ENCODE measurements around the gene OBSCN. TPM values are rescaled to one million over a fixed set of nuclear protein-coding genes. Genes with fewer than 3 reads are reported as not detected.

The OBSCN gene
- total RNA-seq, 1 donor from 2014 or later = 17.5 TPM

DNA sequence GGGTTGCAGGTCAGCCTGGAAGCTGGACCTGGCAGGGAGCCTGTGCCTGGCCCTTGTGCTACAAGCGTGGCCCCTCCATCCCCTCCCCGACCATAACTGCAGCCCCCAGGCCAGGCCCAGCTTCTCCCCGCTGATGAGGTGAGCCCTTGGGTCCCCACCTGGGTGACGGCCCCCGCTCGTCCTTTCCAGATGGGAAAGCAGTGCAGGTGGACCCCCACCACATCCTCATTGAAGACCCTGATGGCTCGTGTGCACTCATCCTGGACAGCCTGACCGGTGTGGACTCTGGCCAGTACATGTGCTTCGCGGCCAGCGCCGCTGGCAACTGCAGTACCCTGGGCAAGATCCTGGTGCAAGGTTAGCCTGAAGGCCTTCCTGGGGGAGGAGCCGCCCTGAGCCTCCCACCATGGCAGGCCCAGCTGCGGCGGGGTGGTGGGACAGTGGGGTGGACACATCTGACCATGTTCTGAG, 141.9 kb downstream of the OBSCN start:
- Mint-ChIP-seq H3K4me1 (ENCODE audit: low read depth, unreplicated experiment) (no peaks in the 10 kb centered on the region), H3K4me3 (ENCODE audit: unreplicated experiment) (no peak overlapping the region), H3K27me3 (ENCODE audit: low read depth, unreplicated experiment) (peaks cover 28% of the 10 kb centered on the region), H3K27ac (ENCODE audit: unreplicated experiment) (no peak overlapping the region), H3K36me3 (ENCODE audit: low read depth, unreplicated experiment) (peaks cover 9% of the 10 kb centered on the region), H3K9me3 (ENCODE audit: unreplicated experiment) (peaks cover 2% of the 10 kb centered on the region)
- FAIRE-seq = no peak
- Histone ChIP-seq H3K79me2 (ENCODE audit: insufficient read depth, low read length) (no peaks in the 10 kb centered on the region), H2AFZ (ENCODE audit: low read depth, low read length) (no peak overlapping the region), H4K20me1 (ENCODE audit: insufficient read depth, low read length) (no peaks in the 10 kb centered on the region), H3K9ac (ENCODE audit: low read length) (no peak overlapping the region), H3K4me3 (ENCODE audit: insufficient read depth, low read depth, low read length) (no peak overlapping the region), H3K27me3 (ENCODE audit: insufficient read depth, low read length) (no peaks in the 10 kb centered on the region), H3K36me3 (ENCODE audit: insufficient read depth, low read length) (no peaks in the 10 kb centered on the region), H3K4me2 (ENCODE audit: low read length) (no peak overlapping the region), H3K27ac (ENCODE audit: low read depth, low read length) (no peak overlapping the region), H3K9me3 (ENCODE audit: insufficient read depth, low read depth, low read length) (peaks cover 6% of the 10 kb centered on the region), H3K4me1 (ENCODE audit: insufficient read depth, low read length) (no peaks in the 10 kb centered on the region)
- DNase-seq (ENCODE audit: low read depth) = no peak
- TF ChIP-seq, protein P1, sequence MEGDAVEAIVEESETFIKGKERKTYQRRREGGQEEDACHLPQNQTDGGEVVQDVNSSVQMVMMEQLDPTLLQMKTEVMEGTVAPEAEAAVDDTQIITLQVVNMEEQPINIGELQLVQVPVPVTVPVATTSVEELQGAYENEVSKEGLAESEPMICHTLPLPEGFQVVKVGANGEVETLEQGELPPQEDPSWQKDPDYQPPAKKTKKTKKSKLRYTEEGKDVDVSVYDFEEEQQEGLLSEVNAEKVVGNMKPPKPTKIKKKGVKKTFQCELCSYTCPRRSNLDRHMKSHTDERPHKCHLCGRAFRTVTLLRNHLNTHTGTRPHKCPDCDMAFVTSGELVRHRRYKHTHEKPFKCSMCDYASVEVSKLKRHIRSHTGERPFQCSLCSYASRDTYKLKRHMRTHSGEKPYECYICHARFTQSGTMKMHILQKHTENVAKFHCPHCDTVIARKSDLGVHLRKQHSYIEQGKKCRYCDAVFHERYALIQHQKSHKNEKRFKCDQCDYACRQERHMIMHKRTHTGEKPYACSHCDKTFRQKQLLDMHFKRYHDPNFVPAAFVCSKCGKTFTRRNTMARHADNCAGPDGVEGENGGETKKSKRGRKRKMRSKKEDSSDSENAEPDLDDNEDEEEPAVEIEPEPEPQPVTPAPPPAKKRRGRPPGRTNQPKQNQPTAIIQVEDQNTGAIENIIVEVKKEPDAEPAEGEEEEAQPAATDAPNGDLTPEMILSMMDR (IDR thresholded peaks at IDR 0.05; ENCODE audit: insufficient read depth, low read depth, low read length) = no peak
- no peak for TF ChIP-seq EZH2 (IDR thresholded peaks at IDR 0.05; ENCODE audit: insufficient read depth, low read length)

DNA sequence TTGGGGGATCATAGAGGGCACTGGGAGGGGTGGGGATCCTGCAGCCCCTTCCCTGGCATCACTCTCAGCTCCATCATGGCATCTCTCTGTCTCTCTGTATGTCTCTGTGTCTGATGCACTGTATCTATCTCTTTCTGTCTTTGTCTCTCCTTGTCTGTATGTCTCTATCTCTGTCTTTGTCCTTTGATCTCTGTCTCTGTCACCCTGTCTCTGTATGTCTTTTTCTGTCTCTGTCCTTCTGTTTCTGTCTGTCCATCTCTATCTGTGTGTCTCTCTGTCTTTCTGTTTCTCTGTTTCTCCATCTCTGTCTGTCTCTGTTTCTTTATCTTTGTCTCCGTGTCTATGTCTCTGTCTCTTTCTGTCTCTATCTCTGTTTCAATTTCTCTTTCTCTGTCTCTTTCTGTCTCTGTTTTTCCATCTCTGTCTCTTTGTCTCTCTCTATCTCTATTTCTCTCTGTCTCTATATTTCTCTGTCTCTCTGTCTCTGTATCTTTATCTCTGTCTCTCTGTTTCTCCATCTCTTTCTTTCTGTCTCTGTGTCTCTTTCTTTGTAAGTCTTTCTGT, 142.4 kb downstream of the OBSCN start:
- FAIRE-seq = no peak
- Mint-ChIP-seq H3K4me1 (ENCODE audit: low read depth, unreplicated experiment) (no peaks in the 10 kb centered on the region), H3K36me3 (ENCODE audit: low read depth, unreplicated experiment) (peaks cover 9% of the 10 kb centered on the region), H3K27me3 (ENCODE audit: low read depth, unreplicated experiment) (peaks cover 28% of the 10 kb centered on the region), H3K4me3 (ENCODE audit: unreplicated experiment) (no peak overlapping the region), H3K9me3 (ENCODE audit: unreplicated experiment) (peaks cover 2% of the 10 kb centered on the region), H3K27ac (ENCODE audit: unreplicated experiment) (no peak overlapping the region)
- Histone ChIP-seq H3K4me1 (ENCODE audit: insufficient read depth, low read length) (no peaks in the 10 kb centered on the region), H3K27ac (ENCODE audit: low read depth, low read length) (no peak overlapping the region), H3K9ac (ENCODE audit: low read length) (no peak overlapping the region), H3K36me3 (ENCODE audit: insufficient read depth, low read length) (no peaks in the 10 kb centered on the region), H4K20me1 (ENCODE audit: insufficient read depth, low read length) (no peaks in the 10 kb centered on the region), H3K79me2 (ENCODE audit: insufficient read depth, low read length) (no peaks in the 10 kb centered on the region), H3K4me3 (ENCODE audit: insufficient read depth, low read depth, low read length) (no peak overlapping the region), H3K4me2 (ENCODE audit: low read length) (no peak overlapping the region), H2AFZ (ENCODE audit: low read depth, low read length) (no peak overlapping the region), H3K9me3 (ENCODE audit: insufficient read depth, low read depth, low read length) (peaks cover 4% of the 10 kb centered on the region), H3K27me3 (ENCODE audit: insufficient read depth, low read length) (no peaks in the 10 kb centered on the region)
- DNase-seq (ENCODE audit: low read depth) = no peak
- no peak for TF ChIP-seq EZH2 (IDR thresholded peaks at IDR 0.05; ENCODE audit: insufficient read depth, low read length)
- TF ChIP-seq, protein P1 (IDR thresholded peaks at IDR 0.05; ENCODE audit: insufficient read depth, low read depth, low read length) = no peak
